Panc1 (cell line): ENCODE results near the gene MSH3. TPM values are rescaled to one million over a fixed set of nuclear protein-coding genes. Genes with fewer than 3 reads are reported as not detected.

ENCODE experiments used
- ATAC-seq: fragments of 200-7000 bp; cut with Tn5 transposase; 2 replicates; pipeline ENCODE4 v1.9.1; 2020; ENCODE audit warnings: mild to moderate bottlenecking, moderate library complexity
- BruUV-seq: library from RNA; stranded (reverse); fragments of 400-500 nt; replicated peaks from 2 replicates; lab custom pipeline; 2021; lab: Mats Ljungman, UMichigan
- CTCF ChIA-PET: fragments of 300-600 bp; sonication (Branson Sonifier 250); formaldehyde crosslinking; loops from one replicate; lab custom pipeline; 2022; ENCODE audit warnings: antibody characterized with exemption; lab: Charles Lee
- POLR2A ChIA-PET: fragments of 300-600 bp; sonication (Branson Sonifier 250); formaldehyde crosslinking; loops from one replicate; lab custom pipeline; 2022; ENCODE audit warnings: antibody characterized with exemption; lab: Charles Lee
- DNase-seq: peaks from one replicate; pipeline ENCODE4 v3.0.0-alpha.2; 2010; ENCODE audit warnings: low read depth, low spot score
- H3K27ac ChIP-seq: 2 replicates; pipeline ENCODE4 v1.5.1; 2011; ENCODE audit warnings: mild to moderate bottlenecking, low read length, inconsistent platforms
- H3K27me3 ChIP-seq: fragments of 200-500 bp; sonication (Bioruptor generic); 2 replicates; pipeline ENCODE4 v1.6.0; 2014; ENCODE audit warnings: low read length, inconsistent platforms; ENCODE audit not compliant: control insufficient read depth, insufficient read depth
- H3K36me3 ChIP-seq: fragments of 200-500 bp; sonication (Bioruptor generic); 2 replicates; pipeline ENCODE4 v1.5.1; 2014; ENCODE audit warnings: inconsistent platforms, mild to moderate bottlenecking, low read length, moderate library complexity; ENCODE audit not compliant: control insufficient read depth, insufficient read depth
- H3K4me1 ChIP-seq: 2 replicates; pipeline ENCODE4 v1.5.1; 2011; ENCODE audit warnings: inconsistent platforms, mild to moderate bottlenecking, low read length, moderate library complexity; ENCODE audit not compliant: control insufficient read depth, insufficient read depth
- H3K4me3 ChIP-seq, 2 experiments: 2 replicates each; pipeline ENCODE4 v1.5.1; 2011 to 2012; ENCODE audit warnings: low read depth in 2 of 2, low read length in 2 of 2, mild to moderate bottlenecking in 2 of 2, inconsistent platforms in 1 of 2, moderate library complexity in 1 of 2
- H3K9me3 ChIP-seq: fragments of 200-500 bp; sonication (Bioruptor generic); 2 replicates; pipeline ENCODE4 v1.5.1; 2014; ENCODE audit warnings: low read depth, mild to moderate bottlenecking, inconsistent platforms, low read length, moderate library complexity; ENCODE audit not compliant: control insufficient read depth, insufficient read depth
- POLR2AphosphoS5 ChIP-seq: IDR thresholded peaks from 2 replicates; pipeline ENCODE4 v1.6.1; 2012; ENCODE audit warnings: mild to moderate bottlenecking, low read depth, low read length, moderate library complexity
- SIN3A ChIP-seq: IDR thresholded peaks from 2 replicates; pipeline ENCODE4 v1.6.1; 2012; ENCODE audit warnings: low read depth, mild to moderate bottlenecking, low read length, moderate library complexity, borderline replicate concordance; ENCODE audit not compliant: insufficient read depth
- TCF7L2 ChIP-seq: IDR thresholded peaks from 2 replicates; pipeline ENCODE4 v1.6.1; 2011; ENCODE audit warnings: mild to moderate bottlenecking, low read depth, low read length, inconsistent platforms
- in situ Hi-C: cut with HindIII; loops from 2 replicates; pipeline ENCODE4 v1.10.0; 2016; ENCODE audit warnings: low sequenced_read_pairs, low pct_unique_long_range_greater_than_20kb
- intact Hi-C: fragments of 100-400 bp; cut with micrococcal nuclease; formaldehyde crosslinking; loops from one replicate; pipeline ENCODE4 v1.10.0; 2022; ENCODE audit not compliant: unreplicated experiment
- total RNA-seq: library from RNA; stranded (reverse); gene quantifications from one replicate; pipeline ENCODE4 v1.2.1, GENCODE V29; 2021; ENCODE audit not compliant: unreplicated experiment
- TF ChIP-seq, protein P1 (sequence below): fragments of 450-650 bp; IDR thresholded peaks from 2 replicates; pipeline ENCODE4 v1.5.1; 2017; ENCODE audit warnings: mild to moderate bottlenecking
- TF ChIP-seq, protein P2 (sequence below), 2 experiments: IDR thresholded peaks; 2 replicates each; pipeline ENCODE4 v1.6.1; 2011 to 2012; ENCODE audit warnings: low read depth in 2 of 2, control low read depth in 1 of 2, low read length in 1 of 2, mild to moderate bottlenecking in 1 of 2, moderate library complexity in 1 of 2; ENCODE audit not compliant: insufficient read depth in 1 of 2

Gene MSH3
- total RNA-seq, 1 experiment from 2014 or later = 18.9 TPM

DNA sequence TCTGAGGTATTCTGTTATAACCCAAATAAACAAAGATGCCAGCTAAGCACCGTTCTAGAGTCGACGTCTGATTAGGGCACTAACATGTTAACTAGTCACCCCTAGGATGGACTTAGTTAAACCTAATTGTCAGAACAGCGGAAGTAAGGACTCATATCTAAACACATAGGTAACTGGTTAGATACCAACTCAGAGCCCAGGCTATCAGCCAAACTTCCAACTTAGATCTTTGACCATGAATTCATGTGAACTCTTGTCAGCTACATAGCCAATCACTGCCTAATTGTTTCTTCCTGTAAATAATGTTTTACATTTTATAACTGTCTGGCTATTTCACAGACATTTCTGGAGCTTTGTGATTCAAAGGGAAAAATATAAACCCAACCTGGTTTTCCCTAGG is 84.6 kb downstream of the MSH3 start:
- H3K27ac ChIP-seq = no peak overlapping the region
- in situ Hi-C loops = no loop called here
- TF ChIP-seq TCF7L2 (no peak), SIN3A (no peak), POLR2AphosphoS5 (no peak)
- TF ChIP-seq, protein P1, sequence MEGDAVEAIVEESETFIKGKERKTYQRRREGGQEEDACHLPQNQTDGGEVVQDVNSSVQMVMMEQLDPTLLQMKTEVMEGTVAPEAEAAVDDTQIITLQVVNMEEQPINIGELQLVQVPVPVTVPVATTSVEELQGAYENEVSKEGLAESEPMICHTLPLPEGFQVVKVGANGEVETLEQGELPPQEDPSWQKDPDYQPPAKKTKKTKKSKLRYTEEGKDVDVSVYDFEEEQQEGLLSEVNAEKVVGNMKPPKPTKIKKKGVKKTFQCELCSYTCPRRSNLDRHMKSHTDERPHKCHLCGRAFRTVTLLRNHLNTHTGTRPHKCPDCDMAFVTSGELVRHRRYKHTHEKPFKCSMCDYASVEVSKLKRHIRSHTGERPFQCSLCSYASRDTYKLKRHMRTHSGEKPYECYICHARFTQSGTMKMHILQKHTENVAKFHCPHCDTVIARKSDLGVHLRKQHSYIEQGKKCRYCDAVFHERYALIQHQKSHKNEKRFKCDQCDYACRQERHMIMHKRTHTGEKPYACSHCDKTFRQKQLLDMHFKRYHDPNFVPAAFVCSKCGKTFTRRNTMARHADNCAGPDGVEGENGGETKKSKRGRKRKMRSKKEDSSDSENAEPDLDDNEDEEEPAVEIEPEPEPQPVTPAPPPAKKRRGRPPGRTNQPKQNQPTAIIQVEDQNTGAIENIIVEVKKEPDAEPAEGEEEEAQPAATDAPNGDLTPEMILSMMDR = no peak
- TF ChIP-seq, protein P2, sequence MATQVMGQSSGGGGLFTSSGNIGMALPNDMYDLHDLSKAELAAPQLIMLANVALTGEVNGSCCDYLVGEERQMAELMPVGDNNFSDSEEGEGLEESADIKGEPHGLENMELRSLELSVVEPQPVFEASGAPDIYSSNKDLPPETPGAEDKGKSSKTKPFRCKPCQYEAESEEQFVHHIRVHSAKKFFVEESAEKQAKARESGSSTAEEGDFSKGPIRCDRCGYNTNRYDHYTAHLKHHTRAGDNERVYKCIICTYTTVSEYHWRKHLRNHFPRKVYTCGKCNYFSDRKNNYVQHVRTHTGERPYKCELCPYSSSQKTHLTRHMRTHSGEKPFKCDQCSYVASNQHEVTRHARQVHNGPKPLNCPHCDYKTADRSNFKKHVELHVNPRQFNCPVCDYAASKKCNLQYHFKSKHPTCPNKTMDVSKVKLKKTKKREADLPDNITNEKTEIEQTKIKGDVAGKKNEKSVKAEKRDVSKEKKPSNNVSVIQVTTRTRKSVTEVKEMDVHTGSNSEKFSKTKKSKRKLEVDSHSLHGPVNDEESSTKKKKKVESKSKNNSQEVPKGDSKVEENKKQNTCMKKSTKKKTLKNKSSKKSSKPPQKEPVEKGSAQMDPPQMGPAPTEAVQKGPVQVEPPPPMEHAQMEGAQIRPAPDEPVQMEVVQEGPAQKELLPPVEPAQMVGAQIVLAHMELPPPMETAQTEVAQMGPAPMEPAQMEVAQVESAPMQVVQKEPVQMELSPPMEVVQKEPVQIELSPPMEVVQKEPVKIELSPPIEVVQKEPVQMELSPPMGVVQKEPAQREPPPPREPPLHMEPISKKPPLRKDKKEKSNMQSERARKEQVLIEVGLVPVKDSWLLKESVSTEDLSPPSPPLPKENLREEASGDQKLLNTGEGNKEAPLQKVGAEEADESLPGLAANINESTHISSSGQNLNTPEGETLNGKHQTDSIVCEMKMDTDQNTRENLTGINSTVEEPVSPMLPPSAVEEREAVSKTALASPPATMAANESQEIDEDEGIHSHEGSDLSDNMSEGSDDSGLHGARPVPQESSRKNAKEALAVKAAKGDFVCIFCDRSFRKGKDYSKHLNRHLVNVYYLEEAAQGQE (IDR thresholded peaks at IDR 0.05; ENCODE audit: insufficient read depth in 1 of 2, low read depth in 2 of 2, low read length in 1 of 2) = no peak
- no peaks in the 10 kb centered on the region for H3K36me3 ChIP-seq
- ChIA-PET CTCF (no interaction called here), POLR2A (no interaction called here)
- ATAC-seq = no peak
- H3K4me1 ChIP-seq = no peaks in the 10 kb centered on the region
- no peaks in the 10 kb centered on the region for H3K27me3 ChIP-seq
- no peaks in the 10 kb centered on the region for H3K9me3 ChIP-seq
- intact Hi-C loops = no loop called here
- BruUV-seq = no TSS peak
- DNase-seq = no peak
- no peak overlapping the region for H3K4me3 ChIP-seq

DNA sequence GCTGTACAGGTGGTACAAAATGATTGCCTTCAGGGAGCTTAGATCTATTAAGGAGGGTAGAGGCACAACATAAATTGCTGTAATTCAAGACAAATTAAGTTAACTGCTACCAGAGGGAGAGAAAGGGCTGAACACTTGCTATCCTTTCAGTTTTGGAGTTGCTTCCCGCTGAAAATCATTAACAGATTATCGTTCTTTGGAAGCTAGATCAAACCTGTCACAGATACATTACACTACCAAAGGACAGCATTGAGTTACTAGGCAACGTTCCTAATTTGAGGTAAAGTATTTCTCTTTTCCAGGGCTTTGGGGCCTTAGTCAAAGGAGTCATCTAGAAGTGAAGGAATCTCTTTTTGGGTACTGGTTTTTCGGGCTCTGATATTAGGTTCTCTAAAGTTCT is 85.0 kb downstream of the MSH3 start:
- H3K4me3 ChIP-seq = no peak overlapping the region
- BruUV-seq = no TSS peak
- ATAC-seq (no peak), DNase-seq (no peak)
- H3K9me3 ChIP-seq = no peaks in the 10 kb centered on the region
- no peaks in the 10 kb centered on the region for H3K36me3 ChIP-seq
- in situ Hi-C loops = no loop called here
- ChIA-PET POLR2A (interaction anchor here (0.7 kb wide), 1 partner anchor 248 kb away, joined by 3 read pairs; no protein-coding TSS in a partner anchor), CTCF (no interaction called here)
- no peaks in the 10 kb centered on the region for H3K4me1 ChIP-seq
- intact Hi-C loops = no loop called here
- no peaks in the 10 kb centered on the region for H3K27me3 ChIP-seq
- no peak overlapping the region for H3K27ac ChIP-seq
- TF ChIP-seq TCF7L2 = no peak
- TF ChIP-seq, protein P1 = no peak
- TF ChIP-seq POLR2AphosphoS5 = no peak
- TF ChIP-seq SIN3A = no peak
- TF ChIP-seq, protein P2 (IDR thresholded peaks at IDR 0.05; ENCODE audit: insufficient read depth in 1 of 2, low read depth in 2 of 2, low read length in 1 of 2) = no peak
